Loucy (cell line): Measurements from ENCODE around the gene TMEM119.

ENCODE experiments used
- H2AFZ ChIP-seq: fragments of 200-600 bp; sonication (generic); 2 replicates; pipeline ENCODE4 v1.6.0; 2016; ENCODE audit warnings: antibody characterized with exemption, mild to moderate bottlenecking, low read length, moderate library complexity
- H3F3A ChIP-seq: fragments of 200-600 bp; 2 replicates; pipeline ENCODE4 v1.6.0; 2016; ENCODE audit warnings: antibody characterized with exemption, low read depth, mild to moderate bottlenecking
- H3K27me3 ChIP-seq: fragments of 200-600 bp; sonication (generic); 2 replicates; pipeline ENCODE4 v1.6.1; 2014; ENCODE audit warnings: low read length, mild to moderate bottlenecking; ENCODE audit not compliant: insufficient read depth, poor library complexity, severe bottlenecking
- H3K36me3 ChIP-seq: fragments of 200-600 bp; sonication (generic); 2 replicates; pipeline ENCODE4 v1.6.1; 2016; ENCODE audit warnings: low read length; ENCODE audit not compliant: insufficient read depth
- H3K4me1 ChIP-seq: fragments of 200-600 bp; sonication (generic); 2 replicates; pipeline ENCODE4 v1.5.1; 2014; ENCODE audit warnings: low read length, mild to moderate bottlenecking; ENCODE audit not compliant: insufficient read depth, poor library complexity, severe bottlenecking
- H3K4me2 ChIP-seq: fragments of 200-600 bp; sonication (generic); 2 replicates; pipeline ENCODE4 v1.6.0; 2014; ENCODE audit warnings: antibody characterized with exemption, low read length, low read depth, mild to moderate bottlenecking; ENCODE audit not compliant: poor library complexity, severe bottlenecking
- H3K4me3 ChIP-seq: fragments of 200-600 bp; sonication (generic); 2 replicates; pipeline ENCODE4 v1.5.1; 2014; ENCODE audit warnings: low read length, mild to moderate bottlenecking, mixed read lengths; ENCODE audit not compliant: poor library complexity, severe bottlenecking
- H3K79me2 ChIP-seq: fragments of 200-600 bp; sonication (generic); 2 replicates; pipeline ENCODE4 v1.6.1; 2014; ENCODE audit warnings: low read length; ENCODE audit not compliant: insufficient read depth
- H3K9ac ChIP-seq: fragments of 200-600 bp; sonication (generic); 2 replicates; pipeline ENCODE4 v1.6.0; 2014; ENCODE audit warnings: mild to moderate bottlenecking, low read depth, low read length, moderate library complexity; ENCODE audit not compliant: poor library complexity, severe bottlenecking
- H3K9me2 ChIP-seq: fragments of 200-600 bp; sonication (generic); replicated peaks from 2 replicates; pipeline ENCODE4 v1.6.1; 2016; ENCODE audit warnings: low read depth, low read length, mixed read lengths
- H3K9me3 ChIP-seq: fragments of 200-600 bp; sonication (generic); 2 replicates; pipeline ENCODE4 v1.6.1; 2014; ENCODE audit warnings: mild to moderate bottlenecking, antibody characterized with exemption, low read length, low read depth; ENCODE audit not compliant: insufficient read depth
- H4K20me1 ChIP-seq: fragments of 200-600 bp; sonication (generic); 2 replicates; pipeline ENCODE4 v1.6.0; 2014; ENCODE audit warnings: antibody characterized with exemption, low read length, mild to moderate bottlenecking; ENCODE audit not compliant: insufficient read depth, poor library complexity, severe bottlenecking
- CTCF ChIP-seq: fragments of 200-600 bp; sonication (generic); conservative IDR thresholded peaks from 2 replicates; pipeline ENCODE4 v1.5.1; 2014; ENCODE audit warnings: mild to moderate bottlenecking, antibody characterized with exemption, low read length
- EZH2phosphoT487 ChIP-seq: fragments of 200-600 bp; IDR thresholded peaks from 2 replicates; pipeline ENCODE4 v1.6.1; 2018; ENCODE audit warnings: antibody characterized with exemption, mild to moderate bottlenecking, moderate library complexity, borderline replicate concordance

The TMEM119 gene

GRCh38 chr12:108630481-108631207, 32.8 kb upstream of the TMEM119 start:
- H3K4me3 ChIP-seq, result no peak overlapping the region
- peaks cover 3% of the 10 kb centered on the region; the same call in 1 of the 2 replicates for H3K79me2 ChIP-seq
- peak overlapping the region; percentile 28 for H3K9ac ChIP-seq
- peaks cover 67% of the 10 kb centered on the region for H3K4me1 ChIP-seq
- H3K9me3 ChIP-seq, result no peaks in the 10 kb centered on the region
- H3K9me2 ChIP-seq, result no peaks in the 10 kb centered on the region
- no peak overlapping the region for H2AFZ ChIP-seq
- no peaks in the 10 kb centered on the region for H3K36me3 ChIP-seq
- TF ChIP-seq CTCF (no peak), EZH2phosphoT487 (no peak)
- no peaks in the 10 kb centered on the region for H4K20me1 ChIP-seq
- peaks cover 6% of the 10 kb centered on the region; the same call in 1 of the 2 replicates for H3F3A ChIP-seq
- H3K4me2 ChIP-seq, result peak overlapping the region; percentile 80
- no peaks in the 10 kb centered on the region for H3K27me3 ChIP-seq

- peak overlapping the region; percentile 56 for H3K4me2 ChIP-seq
- H3K79me2 ChIP-seq, result peaks cover 3% of the 10 kb centered on the region; the same call in 1 of the 2 replicates
- H3K36me3 ChIP-seq, result no peaks in the 10 kb centered on the region
- H4K20me1 ChIP-seq, result no peaks in the 10 kb centered on the region
- no peak overlapping the region for H3K4me3 ChIP-seq
- peak overlapping the region; percentile 28 for H3K9ac ChIP-seq
- H2AFZ ChIP-seq, result no peak overlapping the region
- no peaks in the 10 kb centered on the region for H3K27me3 ChIP-seq
- H3K9me2 ChIP-seq, result no peaks in the 10 kb centered on the region
- H3F3A ChIP-seq, result peaks cover 3% of the 10 kb centered on the region; the same call in 1 of the 2 replicates
- peaks cover 62% of the 10 kb centered on the region for H3K4me1 ChIP-seq
- H3K9me3 ChIP-seq, result no peaks in the 10 kb centered on the region
- TF ChIP-seq EZH2phosphoT487, result no peak
Observed at GRCh38 chr12:108629824-108630476, 32.1 kb upstream of the TMEM119 start.

GRCh38 chr12:108629151-108629550, 31.3 kb upstream of the TMEM119 start:
- Histone ChIP-seq H3K4me2 (peak overlapping the region; percentile 56), H3K79me2 (peaks cover 3% of the 10 kb centered on the region; the same call in 1 of the 2 replicates), H3F3A (no peaks in the 10 kb centered on the region), H4K20me1 (no peaks in the 10 kb centered on the region), H3K9ac (no peak overlapping the region), H3K27me3 (no peaks in the 10 kb centered on the region), H3K9me3 (no peaks in the 10 kb centered on the region), H3K9me2 (no peaks in the 10 kb centered on the region), H2AFZ (no peak overlapping the region), H3K4me1 (peaks cover 54% of the 10 kb centered on the region), H3K4me3 (peak overlapping the region; percentile 8), H3K36me3 (no peaks in the 10 kb centered on the region)
- TF ChIP-seq CTCF (no peak), EZH2phosphoT487 (no peak)
